Aorta (tissue), 5 donors: Measurements from ENCODE around the gene RNASEH1. TPM values are rescaled to one million over a fixed set of nuclear protein-coding genes. Genes with fewer than 3 reads are reported as not detected.
"Not testable (repeated sequence)": the region's sequence is repeated elsewhere in the genome, so short reads cannot be mapped to it uniquely, and the experiment has no call there.

Experiments used
- ATAC-seq: fragments of 200-7000 bp; cut with Tn5 transposase; one replicate; pipeline ENCODE4 v1.9.1; 2022; ENCODE audit warnings: moderate library complexity; ENCODE audit not compliant: low FRiP score
- DNase-seq, 2 donors: peaks; one replicate each; pipeline ENCODE4 v3.0.0-alpha.2; 2020
- H3K27ac ChIP-seq, 2 donors: one replicate each; pipeline ENCODE4 v1.5.1; 2013; ENCODE audit warnings: low read length in 2 of 2, mild to moderate bottlenecking in 2 of 2, moderate library complexity in 2 of 2, control low read depth in 1 of 2, inconsistent platforms in 1 of 2, low read depth in 1 of 2
- H3K27me3 ChIP-seq, 2 donors: one replicate each; pipeline ENCODE4 v1.6.1; 2013; ENCODE audit warnings: control low read depth in 1 of 2, low read length in 1 of 2, mild to moderate bottlenecking in 1 of 2, moderate library complexity in 1 of 2; ENCODE audit not compliant: insufficient read depth in 2 of 2, control insufficient read depth in 1 of 2
- H3K36me3 ChIP-seq, 2 donors: one replicate each; pipeline ENCODE4 v1.6.1; 2013; ENCODE audit warnings: control low read depth in 1 of 2, low read length in 1 of 2, mild to moderate bottlenecking in 1 of 2; ENCODE audit not compliant: insufficient read depth in 2 of 2, control insufficient read depth in 1 of 2
- H3K4me1 ChIP-seq, 2 donors: one replicate each; pipeline ENCODE4 v1.6.1; 2013; ENCODE audit warnings: low read length in 2 of 2, control low read depth in 1 of 2, mild to moderate bottlenecking in 1 of 2, moderate library complexity in 1 of 2; ENCODE audit not compliant: insufficient read depth in 2 of 2, control insufficient read depth in 1 of 2
- H3K4me3 ChIP-seq, 2 donors: one replicate each; pipeline ENCODE4 v1.5.1; 2013; ENCODE audit warnings: low read length in 2 of 2, control low read depth in 1 of 2, mild to moderate bottlenecking in 1 of 2
- H3K9me3 ChIP-seq: one replicate; pipeline ENCODE4 v1.6.1; 2013; ENCODE audit warnings: mild to moderate bottlenecking, low read length; ENCODE audit not compliant: control insufficient read depth
- WGBS, 2 donors: extraction: QIAGEN DNeasy Blood & Tissue Kit; methylation state at CpG; one replicate each; pipeline ENCODE4 v1.1.7; 2013; 5-methylcytosine and 5-hydroxymethylcytosine counted together
- intact Hi-C, 2 donors: fragments of 100-400 bp; cut with DNase I; formaldehyde crosslinking; loops; one replicate each; pipeline versions ENCODE4 v1.14.2 to v1.15.0; 2022
- polyA plus RNA-seq, 2 donors: library from polyadenylated mRNA; stranded (reverse); fragments of 200-250 nt; gene quantifications; one replicate each; pipeline ENCODE4 v1.2.3, GENCODE V29; 2013
- total RNA-seq, 2 donors: library from RNA; stranded (reverse); fragmentation: NEBNext Ultra II Directional; extraction: Animal tissue kit (Norgen Biotek cat#: 25700); gene quantifications; one replicate each; pipeline ENCODE4 v1.2.1, GENCODE V29; 2021
- donor health status: healthy with polysubstance abuse.
- donor health status: Bipolar disorder and iron deficiency.
- donor health status: DM: no; HTN: no; CAD: no.
- donor health status: DM: no; HTN: no; CAD: no.
- donor health status: DM: yes; HTN: yes; CAD: no.

The RNASEH1 gene
- total and polyA plus RNA-seq, 4 donors = 11.0 to 20.1 (median 19.7) TPM

DNA sequence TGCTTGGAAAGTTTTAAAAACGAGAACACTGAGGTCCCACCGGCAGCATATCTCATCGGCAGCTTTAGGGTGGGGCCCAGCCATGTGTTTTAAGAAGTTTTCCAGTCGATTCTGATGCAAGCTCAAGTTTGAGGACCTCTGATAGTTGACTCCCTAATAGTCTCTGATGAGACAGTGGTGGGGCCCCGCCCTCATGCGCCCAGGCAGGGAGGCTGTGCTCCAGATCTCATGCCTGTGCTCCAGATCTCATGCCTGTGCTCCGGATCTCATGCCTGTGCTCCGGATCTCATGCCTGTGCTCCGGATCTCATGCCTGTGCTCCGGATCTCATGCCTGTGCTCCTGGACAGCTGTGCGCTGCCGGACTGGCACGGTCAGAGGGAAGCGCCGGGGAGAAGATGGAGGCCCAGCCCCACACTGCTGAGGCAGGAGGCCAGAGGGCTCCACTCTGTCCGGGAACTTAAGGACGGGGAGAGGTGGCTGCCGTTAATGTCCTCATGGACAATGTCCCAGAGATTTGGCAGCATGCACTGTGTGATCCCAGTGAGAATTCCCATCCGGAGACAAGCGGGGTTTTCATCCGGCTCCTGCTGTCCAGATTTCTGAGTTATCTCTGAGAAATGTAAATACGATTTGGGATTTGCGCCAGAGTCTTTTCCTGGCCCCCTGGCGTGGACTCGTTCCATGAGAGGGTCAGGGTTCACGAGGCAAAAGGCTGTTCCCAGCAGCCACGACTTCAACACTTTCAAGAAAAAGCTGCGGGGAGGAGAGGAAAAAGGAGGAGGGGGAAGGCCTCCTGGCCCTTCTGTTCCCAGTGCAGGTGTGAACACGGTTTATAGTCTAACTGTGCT lies 27.4 kb upstream of the RNASEH1 start:
- Histone ChIP-seq H3K9me3 (no peaks in the 10 kb centered on the region), H3K27me3 (no peaks in the 10 kb centered on the region), H3K4me1 (no peaks in the 10 kb centered on the region), H3K36me3 (peaks cover under 1 to 2% of the 10 kb centered on the region in 2 donors), H3K4me3 (no peak overlapping the region), H3K27ac (no peak overlapping the region)
- intact Hi-C loops = no loop called here
- DNase-seq (peak; percentile 59 to 77), ATAC-seq (peak; percentile 76)
- WGBS, 2 donors = 46 to 53% methylated on average over 29 of the region's 29 CpGs

DNA sequence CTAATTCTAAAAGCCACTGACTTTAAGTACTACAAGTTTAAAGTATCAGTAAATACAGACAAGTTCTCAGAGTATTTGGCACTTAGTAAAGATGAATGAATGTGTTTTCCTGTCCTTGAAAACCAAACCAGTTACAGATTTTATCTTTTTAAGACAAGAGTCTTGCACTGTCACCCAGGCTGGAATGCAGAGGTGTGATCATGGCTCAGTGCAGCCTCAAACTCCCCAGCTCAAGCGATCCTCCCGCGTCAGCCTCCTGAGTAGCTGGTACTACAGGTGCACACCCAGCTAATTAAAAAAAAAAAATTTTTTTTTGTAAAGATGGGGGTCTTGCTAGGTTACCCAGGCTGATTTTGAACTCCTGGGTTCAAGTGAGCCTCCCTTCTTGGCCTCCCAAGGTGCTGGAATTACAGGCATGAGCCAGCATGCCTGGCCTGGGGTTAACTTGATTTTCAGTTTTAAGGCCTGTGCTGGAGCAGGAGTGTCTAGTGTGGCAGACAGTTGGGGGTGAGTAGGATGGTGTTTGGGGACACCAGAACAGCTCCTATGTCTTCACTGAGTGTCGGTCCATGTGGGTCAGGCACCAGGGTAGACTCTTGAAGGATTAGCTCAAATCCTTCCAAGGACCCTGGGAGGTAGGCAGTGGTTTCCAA lies 26.6 kb upstream of the RNASEH1 start:
- no peak for ATAC-seq
- DNase-seq = no peak
- Histone ChIP-seq H3K27me3 (no peaks in the 10 kb centered on the region), H3K27ac (no peak overlapping the region), H3K36me3 (peaks cover 6 to 7% of the 10 kb centered on the region in 2 donors), H3K4me1 (no peaks in the 10 kb centered on the region), H3K9me3 (no peaks in the 10 kb centered on the region), H3K4me3 (no peak overlapping the region)
- WGBS, 2 donors = 50 to 84% methylated on average over 4 of the region's 4 CpGs
- intact Hi-C loops = no loop called here

DNA sequence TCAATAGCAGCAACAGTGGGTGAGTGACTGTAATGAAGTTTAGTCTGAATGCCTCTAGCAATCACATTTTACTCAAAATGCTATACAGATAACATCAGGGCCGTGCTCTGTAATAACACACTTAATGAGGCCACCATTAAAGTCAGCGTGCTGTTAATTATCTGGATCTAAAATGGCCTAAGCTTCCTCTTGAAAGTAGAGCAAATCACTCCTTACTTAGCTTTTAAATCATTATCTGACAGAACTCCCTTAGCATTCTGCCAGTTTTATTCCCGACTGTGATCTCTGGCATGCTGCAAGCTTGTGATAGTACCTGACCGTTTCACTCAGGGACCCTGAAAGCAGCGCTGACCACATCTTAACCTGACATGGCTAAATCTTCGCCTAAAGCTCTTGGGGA lies 25.9 kb upstream of the RNASEH1 start:
- intact Hi-C loops = no loop called here
- WGBS, 2 donors = 73 to 81% methylated on average over 6 of the region's 6 CpGs
- no peak for DNase-seq
- Histone ChIP-seq H3K27me3 (no peaks in the 10 kb centered on the region), H3K4me1 (no peaks in the 10 kb centered on the region), H3K36me3 (peaks cover 10% of the 10 kb centered on the region in 2 donors), H3K27ac (no peak overlapping the region), H3K9me3 (no peaks in the 10 kb centered on the region), H3K4me3 (no peak overlapping the region)
- ATAC-seq = no peak

DNA sequence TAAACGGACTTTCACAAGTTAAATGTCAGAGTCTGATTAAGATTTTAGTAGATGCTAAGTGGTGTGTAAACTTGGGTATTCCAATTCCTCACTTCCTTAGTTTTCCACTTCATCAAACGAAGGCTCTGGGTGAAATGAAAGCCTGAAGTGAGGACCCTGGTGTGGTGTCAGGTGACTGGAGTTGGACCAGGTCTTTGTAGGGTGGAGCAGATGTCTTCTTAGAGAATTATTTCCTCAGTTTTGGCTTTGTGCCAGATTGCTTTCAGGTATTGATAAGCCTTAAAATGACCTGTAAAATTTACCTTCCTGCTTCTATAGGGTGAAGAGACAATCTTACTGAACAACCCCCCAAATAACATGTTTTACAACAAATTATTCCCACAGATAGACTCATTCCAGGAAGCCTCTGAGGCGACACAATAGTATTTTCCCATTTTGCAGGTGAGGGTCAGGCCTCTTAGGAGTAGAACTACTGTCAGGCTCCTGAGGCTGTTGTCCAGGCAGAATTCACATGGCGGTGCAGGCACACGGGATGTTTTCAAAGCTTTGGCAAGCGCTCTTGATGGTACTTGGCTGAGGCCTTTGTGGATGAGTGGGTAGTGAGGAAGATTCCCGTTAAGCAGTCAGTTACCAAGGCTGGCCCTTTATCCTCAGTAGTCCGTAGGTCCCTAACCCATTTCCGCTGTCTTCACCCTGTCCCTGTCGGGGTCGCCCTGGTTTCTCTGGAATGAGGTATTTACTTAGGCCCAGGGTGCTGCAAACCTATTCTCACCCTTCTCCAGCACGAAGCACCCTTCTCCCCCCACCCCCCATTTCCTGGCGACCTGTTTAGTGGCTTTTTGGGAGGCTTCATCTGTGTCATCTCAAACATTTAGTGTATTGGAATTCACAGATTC lies 23.5 kb upstream of the RNASEH1 start:
- H3K27me3 ChIP-seq = no peaks in the 10 kb centered on the region
- H3K9me3 ChIP-seq = no peaks in the 10 kb centered on the region
- no peak overlapping the region for H3K27ac ChIP-seq
- no peak overlapping the region for H3K4me3 ChIP-seq
- peaks cover 10 to 15% of the 10 kb centered on the region in 2 donors for H3K36me3 ChIP-seq
- ATAC-seq (no peak), DNase-seq (peak in 1 of 2 donors; percentile 36)
- WGBS, 2 donors = 85% methylated on average over 13 of the region's 13 CpGs
- intact Hi-C loops = no loop called here
- peaks cover 0 to 2% of the 10 kb centered on the region in 2 donors for H3K4me1 ChIP-seq

DNA sequence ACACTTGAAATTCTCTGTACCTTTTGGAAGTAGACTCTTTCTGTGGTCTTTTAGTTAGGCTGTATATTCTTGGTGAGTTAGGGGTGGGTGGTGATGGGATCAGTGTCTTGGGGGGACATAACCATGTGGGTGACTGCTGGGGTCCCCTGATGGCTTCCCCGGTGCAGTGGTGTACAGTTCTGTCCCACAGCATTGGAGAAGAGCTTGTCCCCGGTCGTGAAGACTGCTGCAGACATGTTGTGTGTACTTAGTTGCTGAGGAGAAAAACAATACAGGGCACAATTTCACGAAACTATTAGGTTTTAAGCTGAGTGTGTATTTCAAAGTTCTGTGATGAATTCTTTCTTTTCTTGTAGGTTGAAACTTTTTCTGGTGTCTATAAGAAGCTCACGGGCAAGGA lies 22.3 kb upstream of the RNASEH1 start:
- Histone ChIP-seq H3K4me3 (no peak overlapping the region), H3K9me3 (no peaks in the 10 kb centered on the region), H3K4me1 (peaks cover 0 to 2% of the 10 kb centered on the region in 2 donors), H3K27ac (no peak overlapping the region), H3K36me3 (peaks cover 10 to 15% of the 10 kb centered on the region in 2 donors), H3K27me3 (no peaks in the 10 kb centered on the region)
- 68 to 75% methylated on average over 5 of the region's 5 CpGs for WGBS, 2 donors
- no peak for ATAC-seq
- peak in 1 of 2 donors; percentile 44 for DNase-seq
- intact Hi-C loops = no loop called here

DNA sequence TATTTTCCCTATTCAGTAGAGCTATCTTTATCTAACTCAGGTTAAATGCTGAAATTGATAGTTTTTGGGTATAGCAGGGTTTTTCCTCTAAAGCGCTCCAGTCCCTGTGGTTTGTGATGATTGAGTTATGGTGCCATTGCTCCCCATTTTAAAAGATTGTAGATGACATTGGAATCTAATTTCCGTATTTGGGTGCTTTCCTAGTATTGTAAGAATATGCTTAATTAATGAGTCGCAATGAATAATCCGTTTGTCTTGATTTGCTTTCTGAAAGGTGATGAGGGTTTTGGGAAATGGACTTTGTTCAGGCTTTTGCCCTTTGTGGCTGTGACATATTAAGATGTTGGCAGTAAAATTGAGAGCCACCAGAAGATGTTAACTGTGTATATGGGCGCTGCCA lies 20.9 kb upstream of the RNASEH1 start:
- Histone ChIP-seq H3K9me3 (no peaks in the 10 kb centered on the region), H3K27me3 (no peaks in the 10 kb centered on the region), H3K36me3 (peaks cover 10 to 15% of the 10 kb centered on the region in 2 donors), H3K4me1 (peaks cover 0 to 2% of the 10 kb centered on the region in 2 donors), H3K27ac (no peak overlapping the region), H3K4me3 (no peak overlapping the region)
- WGBS, 2 donors = 78 to 81% methylated on average over 5 of the region's 5 CpGs
- ATAC-seq (no peak), DNase-seq (no peak)
- intact Hi-C loops = loop anchor here in 1 of 2 donors (5.0 kb wide), 1 partner anchor 202 kb away; the partner anchor contains the start of genes EIPR1 and TRAPPC12

DNA sequence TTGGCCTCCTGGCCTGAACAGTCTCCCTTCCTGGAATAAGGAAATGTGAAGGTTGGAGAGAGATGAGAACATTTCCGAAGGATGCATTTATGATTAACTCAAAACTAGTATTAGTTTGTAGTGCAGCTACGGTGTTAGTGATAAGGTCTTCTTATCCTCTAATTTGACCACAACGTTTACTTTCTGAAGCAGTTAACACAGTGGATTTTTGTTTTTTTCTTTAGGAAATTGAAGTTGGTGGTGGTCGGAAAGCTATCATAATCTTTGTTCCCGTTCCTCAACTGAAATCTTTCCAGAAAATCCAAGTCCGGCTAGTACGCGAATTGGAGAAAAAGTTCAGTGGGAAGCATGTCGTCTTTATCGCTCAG lies 18.1 kb upstream of the RNASEH1 start:
- DNase-seq, H3K27me3 ChIP-seq, H3K27ac ChIP-seq, ATAC-seq, H3K4me1 ChIP-seq, H3K9me3 ChIP-seq: not testable (repeated sequence)
- peak overlapping the region in 1 of 2 donors; percentile 77 for H3K4me3 ChIP-seq
- peaks cover 10 to 15% of the 10 kb centered on the region in 2 donors for H3K36me3 ChIP-seq
- intact Hi-C loops = loop anchor here in 1 of 2 donors (5.0 kb wide), 1 partner anchor 199 kb away; the partner anchor contains the start of genes EIPR1 and TRAPPC12
- 74% methylated on average over 10 of the region's 10 CpGs for WGBS, 2 donors
